T-helper 2 cell treated with Interferon-gamma antibody and Interleukin-4, amounts not matched to agents 5 μg/mL and 100 μg/mL, for 36 hours (primary cell): Measurements from ENCODE around the gene SACS.
"Not testable (repeated sequence)": the region's sequence is repeated elsewhere in the genome, so short reads cannot be mapped to it uniquely, and the experiment has no call there.

ENCODE experiments used
- DNase-seq: peaks from one replicate; pipeline ENCODE4 v3.0.0; 2021; ENCODE audit warnings: low spot score
- H3K27ac Mint-ChIP-seq: one replicate; pipeline ENCODE4 v1.8.0; 2021; ENCODE audit warnings: mild to moderate bottlenecking, mixed read lengths
- H3K27me3 Mint-ChIP-seq: one replicate; pipeline ENCODE4 v1.8.0; 2021; ENCODE audit warnings: low read depth, mixed read lengths
- H3K36me3 Mint-ChIP-seq: one replicate; pipeline ENCODE4 v1.8.0; 2021; ENCODE audit warnings: low read depth, mixed read lengths
- H3K4me1 Mint-ChIP-seq: one replicate; pipeline ENCODE4 v1.8.0; 2021; ENCODE audit warnings: low read depth, mixed read lengths
- H3K4me3 Mint-ChIP-seq: one replicate; pipeline ENCODE4 v1.8.0; 2022; ENCODE audit warnings: mild to moderate bottlenecking, moderate library complexity, mixed read lengths
- H3K9me3 Mint-ChIP-seq: one replicate; pipeline ENCODE4 v1.8.0; 2021; ENCODE audit warnings: mixed read lengths

Gene SACS

GRCh38 chr13:23443110-23443509 is 9.6 kb upstream of the SACS start:
- no peak for DNase-seq
- Mint-ChIP-seq H3K4me1 (no peaks in the 10 kb centered on the region), H3K27me3 (no peaks in the 10 kb centered on the region), H3K4me3 (no peak overlapping the region), H3K27ac (no peak overlapping the region), H3K36me3 (no peaks in the 10 kb centered on the region), H3K9me3 (peaks cover 4% of the 10 kb centered on the region)

GRCh38 chr13:23440821-23441618 is 7.5 kb upstream of the SACS start:
- no peaks in the 10 kb centered on the region for H3K27me3 Mint-ChIP-seq
- H3K9me3 Mint-ChIP-seq = peaks cover 4% of the 10 kb centered on the region
- H3K27ac Mint-ChIP-seq = no peak overlapping the region
- no peaks in the 10 kb centered on the region for H3K4me1 Mint-ChIP-seq
- no peak overlapping the region for H3K4me3 Mint-ChIP-seq
- no peaks in the 10 kb centered on the region for H3K36me3 Mint-ChIP-seq
- no peak for DNase-seq

GRCh38 chr13:23440324-23440723 is 6.8 kb upstream of the SACS start:
- H3K4me1 Mint-ChIP-seq, DNase-seq, H3K36me3 Mint-ChIP-seq, H3K27me3 Mint-ChIP-seq, H3K4me3 Mint-ChIP-seq, H3K27ac Mint-ChIP-seq, H3K9me3 Mint-ChIP-seq: not testable (repeated sequence)

GRCh38 chr13:23437916-23438315 is 4.4 kb upstream of the SACS start:
- Mint-ChIP-seq H3K36me3 (no peaks in the 10 kb centered on the region), H3K4me3 (no peak overlapping the region), H3K9me3 (no peaks in the 10 kb centered on the region), H3K27me3 (peaks cover 14% of the 10 kb centered on the region), H3K4me1 (peaks cover 1% of the 10 kb centered on the region), H3K27ac (no peak overlapping the region)
- DNase-seq = no peak

GRCh38 chr13:23436680-23437079 is 3.2 kb upstream of the SACS start:
- Mint-ChIP-seq H3K27ac (no peak overlapping the region), H3K9me3 (no peaks in the 10 kb centered on the region), H3K36me3 (no peaks in the 10 kb centered on the region), H3K27me3 (peaks cover 19% of the 10 kb centered on the region), H3K4me1 (peaks cover 1% of the 10 kb centered on the region), H3K4me3 (no peak overlapping the region)
- DNase-seq = no peak

GRCh38 chr13:23434491-23434890 is 989 bp upstream of the SACS start:
- DNase-seq = no peak
- Mint-ChIP-seq H3K9me3 (no peaks in the 10 kb centered on the region), H3K4me1 (peaks cover 1% of the 10 kb centered on the region), H3K27ac (no peak overlapping the region), H3K27me3 (peaks cover 31% of the 10 kb centered on the region), H3K4me3 (no peak overlapping the region), H3K36me3 (no peaks in the 10 kb centered on the region)

- Mint-ChIP-seq H3K27ac (no peak overlapping the region), H3K4me3 (no peak overlapping the region), H3K36me3 (no peaks in the 10 kb centered on the region), H3K27me3 (peaks cover 31% of the 10 kb centered on the region), H3K9me3 (no peaks in the 10 kb centered on the region), H3K4me1 (peaks cover 1% of the 10 kb centered on the region)
- DNase-seq = no peak
Observed at GRCh38 chr13:23432626-23433025, 876 bp downstream of the SACS start.

- Mint-ChIP-seq H3K9me3 (no peaks in the 10 kb centered on the region), H3K27me3 (peaks cover 31% of the 10 kb centered on the region), H3K4me1 (peaks cover 1% of the 10 kb centered on the region), H3K27ac (no peak overlapping the region), H3K4me3 (no peak overlapping the region), H3K36me3 (no peaks in the 10 kb centered on the region)
- DNase-seq = no peak
Observed at GRCh38 chr13:23430664-23431063, 2.8 kb downstream of the SACS start.

GRCh38 chr13:23427881-23428528 is 5.5 kb downstream of the SACS start:
- peaks cover 17% of the 10 kb centered on the region for H3K27me3 Mint-ChIP-seq
- no peak overlapping the region for H3K4me3 Mint-ChIP-seq
- H3K4me1 Mint-ChIP-seq = peaks cover under 1% of the 10 kb centered on the region
- H3K36me3 Mint-ChIP-seq = no peaks in the 10 kb centered on the region
- H3K27ac Mint-ChIP-seq = no peak overlapping the region
- DNase-seq = no peak
- no peaks in the 10 kb centered on the region for H3K9me3 Mint-ChIP-seq

- Mint-ChIP-seq H3K27me3 (peaks cover 16% of the 10 kb centered on the region), H3K4me3 (no peak overlapping the region), H3K27ac (no peak overlapping the region), H3K36me3 (no peaks in the 10 kb centered on the region), H3K9me3 (no peaks in the 10 kb centered on the region), H3K4me1 (no peaks in the 10 kb centered on the region)
- DNase-seq = no peak
Observed at GRCh38 chr13:23427342-23427843, 6.1 kb downstream of the SACS start.

- H3K4me3 Mint-ChIP-seq = no peak overlapping the region
- no peaks in the 10 kb centered on the region for H3K4me1 Mint-ChIP-seq
- no peaks in the 10 kb centered on the region for H3K27me3 Mint-ChIP-seq
- no peak for DNase-seq
- no peaks in the 10 kb centered on the region for H3K9me3 Mint-ChIP-seq
- H3K36me3 Mint-ChIP-seq = no peaks in the 10 kb centered on the region
- H3K27ac Mint-ChIP-seq = no peak overlapping the region
Observed at GRCh38 chr13:23421596-23421995, 11.9 kb downstream of the SACS start.

- H3K27ac Mint-ChIP-seq = no peak overlapping the region
- no peak overlapping the region for H3K4me3 Mint-ChIP-seq
- H3K4me1 Mint-ChIP-seq = no peaks in the 10 kb centered on the region
- no peaks in the 10 kb centered on the region for H3K9me3 Mint-ChIP-seq
- peaks cover 3% of the 10 kb centered on the region for H3K27me3 Mint-ChIP-seq
- no peaks in the 10 kb centered on the region for H3K36me3 Mint-ChIP-seq
- no peak for DNase-seq
Observed at GRCh38 chr13:23418776-23419683, 14.5 kb downstream of the SACS start.

- DNase-seq = no peak
- H3K9me3 Mint-ChIP-seq = no peaks in the 10 kb centered on the region
- no peaks in the 10 kb centered on the region for H3K36me3 Mint-ChIP-seq
- peaks cover 18% of the 10 kb centered on the region for H3K27me3 Mint-ChIP-seq
- H3K27ac Mint-ChIP-seq = no peak overlapping the region
- H3K4me1 Mint-ChIP-seq = no peaks in the 10 kb centered on the region
- H3K4me3 Mint-ChIP-seq = no peak overlapping the region
Observed at GRCh38 chr13:23414682-23415081, 18.8 kb downstream of the SACS start.

- Mint-ChIP-seq H3K4me3 (no peak overlapping the region), H3K36me3 (no peaks in the 10 kb centered on the region), H3K27me3 (peaks cover 18% of the 10 kb centered on the region), H3K4me1 (peaks cover 1% of the 10 kb centered on the region), H3K27ac (no peak overlapping the region), H3K9me3 (no peaks in the 10 kb centered on the region)
- no peak for DNase-seq
Observed at GRCh38 chr13:23411706-23412105, 21.8 kb downstream of the SACS start.
